Lung (tissue), 12 donors: Measurements from ENCODE around the gene TBKBP1. TPM values are rescaled to one million over a fixed set of nuclear protein-coding genes. Genes with fewer than 3 reads are reported as not detected.

ENCODE experiments used
- ATAC-seq: fragments of 200-7000 bp; cut with Tn5 transposase; one replicate; pipeline ENCODE4 v1.9.1; 2020; ENCODE audit warnings: moderate number of reproducible peaks; ENCODE audit not compliant: insufficient read depth, low FRiP score
- DNase-seq, 3 donors: peaks; one replicate each; pipeline ENCODE4 v3.0.0-alpha.2; 2013 to 2017
- H3K27ac ChIP-seq, 2 donors: one replicate each; pipeline ENCODE4 v1.5.1; 2013; ENCODE audit warnings: mild to moderate bottlenecking in 2 of 2, moderate library complexity in 2 of 2, control low read depth in 1 of 2, inconsistent platforms in 1 of 2, low read depth in 1 of 2, low read length in 1 of 2
- H3K27me3 ChIP-seq, 3 donors: one replicate each; pipeline ENCODE4 v1.5.1; 2013; ENCODE audit warnings: low read length in 2 of 3; ENCODE audit not compliant: control insufficient read depth in 3 of 3, insufficient read depth in 3 of 3
- H3K36me3 ChIP-seq, 4 donors: one replicate each; pipeline ENCODE4 v1.5.1; 2013; ENCODE audit warnings: low read length in 4 of 4, mild to moderate bottlenecking in 1 of 4, moderate library complexity in 1 of 4; ENCODE audit not compliant: control insufficient read depth in 4 of 4, insufficient read depth in 4 of 4
- H3K4me1 ChIP-seq, 5 donors: one replicate each; pipeline ENCODE4 v1.5.1; 2013; ENCODE audit warnings: low read length in 5 of 5, mild to moderate bottlenecking in 2 of 5, moderate library complexity in 1 of 5; ENCODE audit not compliant: control insufficient read depth in 5 of 5, insufficient read depth in 5 of 5
- H3K4me3 ChIP-seq: one replicate; pipeline ENCODE4 v1.5.1; 2013; ENCODE audit warnings: mild to moderate bottlenecking, control low read depth, moderate library complexity
- H3K9ac ChIP-seq, 2 donors: one replicate each; pipeline ENCODE4 v1.5.1; 2013; ENCODE audit warnings: low read length in 2 of 2, control low read depth in 1 of 2; ENCODE audit not compliant: insufficient read depth in 1 of 2
- H3K9me3 ChIP-seq, 4 donors: one replicate each; pipeline ENCODE4 v1.5.1; 2013; ENCODE audit warnings: low read length in 3 of 4, mild to moderate bottlenecking in 1 of 4, moderate library complexity in 1 of 4; ENCODE audit not compliant: control insufficient read depth in 4 of 4, insufficient read depth in 3 of 4
- WGBS, 2 donors: extraction: QIAGEN DNeasy Blood & Tissue Kit; methylation state at CpG; one replicate each; pipeline ENCODE4 v1.1.7; 2013; 5-methylcytosine and 5-hydroxymethylcytosine counted together
- polyA plus RNA-seq, 2 donors: library from polyadenylated mRNA; stranded (reverse); fragments of 200-250 nt; gene quantifications; one replicate each; pipeline ENCODE4 v1.2.1, GENCODE V29; 2013
- total RNA-seq, 2 donors: library from RNA; depleted of rRNA in 1 of 2; stranded (reverse); fragments of >200 nt in 1 of 2; gene quantifications; one replicate each; pipeline ENCODE4 v1.2.1, GENCODE V29; 2014 to 2021
- TF ChIP-seq, protein P1 (sequence below): IDR thresholded peaks from 2 replicates; pipeline ENCODE4 v1.5.1; 2012; ENCODE audit warnings: mild to moderate bottlenecking; ENCODE audit errors: control extremely low read depth, extremely low read depth
- donor health status: control.
- donor health status: control.
- donor health status: Bipolar disorder and iron deficiency.
- donor health status: healthy.
- donor health status: DM: yes; HTN: yes; CAD: no.

The TBKBP1 gene
- total and polyA plus RNA-seq, 4 donors: 9.0 to 14.0 (median 12.1) TPM

GRCh38 chr17:47742319-47743181 lies 48.6 kb downstream of the TBKBP1 start:
- TF ChIP-seq, protein P1, sequence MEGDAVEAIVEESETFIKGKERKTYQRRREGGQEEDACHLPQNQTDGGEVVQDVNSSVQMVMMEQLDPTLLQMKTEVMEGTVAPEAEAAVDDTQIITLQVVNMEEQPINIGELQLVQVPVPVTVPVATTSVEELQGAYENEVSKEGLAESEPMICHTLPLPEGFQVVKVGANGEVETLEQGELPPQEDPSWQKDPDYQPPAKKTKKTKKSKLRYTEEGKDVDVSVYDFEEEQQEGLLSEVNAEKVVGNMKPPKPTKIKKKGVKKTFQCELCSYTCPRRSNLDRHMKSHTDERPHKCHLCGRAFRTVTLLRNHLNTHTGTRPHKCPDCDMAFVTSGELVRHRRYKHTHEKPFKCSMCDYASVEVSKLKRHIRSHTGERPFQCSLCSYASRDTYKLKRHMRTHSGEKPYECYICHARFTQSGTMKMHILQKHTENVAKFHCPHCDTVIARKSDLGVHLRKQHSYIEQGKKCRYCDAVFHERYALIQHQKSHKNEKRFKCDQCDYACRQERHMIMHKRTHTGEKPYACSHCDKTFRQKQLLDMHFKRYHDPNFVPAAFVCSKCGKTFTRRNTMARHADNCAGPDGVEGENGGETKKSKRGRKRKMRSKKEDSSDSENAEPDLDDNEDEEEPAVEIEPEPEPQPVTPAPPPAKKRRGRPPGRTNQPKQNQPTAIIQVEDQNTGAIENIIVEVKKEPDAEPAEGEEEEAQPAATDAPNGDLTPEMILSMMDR: no peak

GRCh38 chr17:47744168-47745036 lies 50.4 kb downstream of the TBKBP1 start:
- Histone ChIP-seq H3K27me3 (peaks cover 0 to 13% (median 4%) of the 10 kb centered on the region in 3 donors), H3K9me3 (no peaks in the 10 kb centered on the region), H3K9ac (no peak overlapping the region), H3K36me3 (no peaks in the 10 kb centered on the region), H3K27ac (no peak overlapping the region), H3K4me3 (no peak overlapping the region), H3K4me1 (no peaks in the 10 kb centered on the region)
- ATAC-seq (no peak), DNase-seq (no peak)
- WGBS, 2 donors: 52 to 62% methylated on average over 22 of the region's 22 CpGs
- TF ChIP-seq, protein P1: no peak

More at GRCh38 chr17:47742319-47743181, 48.6 kb downstream of the TBKBP1 start:
- no peak overlapping the region for H3K9ac ChIP-seq
- no peak overlapping the region for H3K4me3 ChIP-seq
- no peaks in the 10 kb centered on the region for H3K4me1 ChIP-seq
- no peaks in the 10 kb centered on the region for H3K36me3 ChIP-seq
- WGBS, 2 donors: 30 to 53% methylated on average over 18 to 26 of the region's 26 CpGs
- ATAC-seq (no peak), DNase-seq (peak in 2 of 3 donors; percentile 28 to 43)
- H3K27ac ChIP-seq: no peak overlapping the region
- peaks cover 0 to 4% (median 3%) of the 10 kb centered on the region in 3 donors for H3K27me3 ChIP-seq
- no peaks in the 10 kb centered on the region for H3K9me3 ChIP-seq

GRCh38 chr17:47745037-47745380 lies 51.0 kb downstream of the TBKBP1 start:
- Histone ChIP-seq H3K36me3 (no peaks in the 10 kb centered on the region), H3K27ac (no peak overlapping the region), H3K9ac (no peak overlapping the region), H3K27me3 (peaks cover 0 to 13% (median 6%) of the 10 kb centered on the region in 3 donors), H3K9me3 (no peaks in the 10 kb centered on the region), H3K4me3 (no peak overlapping the region), H3K4me1 (no peaks in the 10 kb centered on the region)
- TF ChIP-seq, protein P1: no peak
- DNase-seq (no peak), ATAC-seq (no peak)
- WGBS, 2 donors: 62 to 69% methylated on average over 10 of the region's 10 CpGs
